ENCODE measurements around the gene NBPF4.

The NBPF4 gene

DNA sequence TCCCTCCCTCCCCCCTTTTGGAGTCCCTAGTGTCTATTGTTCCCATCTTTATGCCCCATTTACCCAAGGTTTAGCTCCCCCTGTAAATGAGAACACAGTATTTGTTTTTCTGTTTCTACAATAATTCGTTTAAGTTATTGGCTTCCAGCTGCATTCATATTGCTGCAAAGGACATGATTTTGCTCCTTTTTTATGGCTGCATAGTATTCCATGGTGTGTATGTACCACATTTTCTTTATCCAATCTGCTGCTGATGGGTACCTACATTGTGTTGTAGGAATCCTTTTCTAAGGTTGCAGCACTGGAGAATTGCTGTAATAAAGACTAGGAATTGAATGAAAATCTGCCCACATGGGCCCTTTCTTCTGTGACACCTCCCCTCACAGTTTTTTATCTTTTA lies 50.5 kb downstream of the NBPF4 start:
- TF ChIP-seq POLR2AphosphoS5 (IDR thresholded peaks at IDR 0.05; ENCODE audit: low read depth, low read length) (no peak), FOXP2 (optimal IDR thresholded peaks at IDR 0.05; ENCODE audit: borderline replicate concordance, extremely low read depth, extremely low read length, insufficient read depth) (no peak)

DNA sequence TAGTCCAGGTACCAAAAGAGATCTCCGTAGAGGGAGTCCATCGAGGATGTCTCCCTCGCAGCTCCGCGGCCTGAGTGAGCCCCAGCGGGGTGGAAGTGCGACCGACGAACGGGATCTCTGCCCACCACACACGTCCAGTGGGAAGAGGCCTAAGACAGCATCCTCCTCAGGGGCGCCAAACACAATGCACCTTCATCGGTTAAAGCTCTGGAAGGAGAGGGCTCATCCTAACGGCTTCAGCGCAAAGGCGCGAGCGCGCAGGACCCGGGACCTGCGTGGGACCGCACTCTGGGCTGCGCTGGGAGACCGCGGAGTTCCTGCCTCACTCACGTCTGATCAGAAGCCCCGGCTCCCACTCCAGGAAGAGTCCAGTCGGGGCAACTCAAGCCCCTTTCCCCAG lies 51.3 kb downstream of the NBPF4 start:
- no peak for TF ChIP-seq POLR2AphosphoS5 (IDR thresholded peaks at IDR 0.05; ENCODE audit: low read depth, low read length)
- TF ChIP-seq FOXP2 (optimal IDR thresholded peaks at IDR 0.05; ENCODE audit: borderline replicate concordance, extremely low read depth, extremely low read length, insufficient read depth), result no peak
- no peak for TF ChIP-seq TAF1 (IDR thresholded peaks at IDR 0.05; ENCODE audit: borderline replicate concordance, insufficient read depth, low read length)
- TF ChIP-seq, protein P1, sequence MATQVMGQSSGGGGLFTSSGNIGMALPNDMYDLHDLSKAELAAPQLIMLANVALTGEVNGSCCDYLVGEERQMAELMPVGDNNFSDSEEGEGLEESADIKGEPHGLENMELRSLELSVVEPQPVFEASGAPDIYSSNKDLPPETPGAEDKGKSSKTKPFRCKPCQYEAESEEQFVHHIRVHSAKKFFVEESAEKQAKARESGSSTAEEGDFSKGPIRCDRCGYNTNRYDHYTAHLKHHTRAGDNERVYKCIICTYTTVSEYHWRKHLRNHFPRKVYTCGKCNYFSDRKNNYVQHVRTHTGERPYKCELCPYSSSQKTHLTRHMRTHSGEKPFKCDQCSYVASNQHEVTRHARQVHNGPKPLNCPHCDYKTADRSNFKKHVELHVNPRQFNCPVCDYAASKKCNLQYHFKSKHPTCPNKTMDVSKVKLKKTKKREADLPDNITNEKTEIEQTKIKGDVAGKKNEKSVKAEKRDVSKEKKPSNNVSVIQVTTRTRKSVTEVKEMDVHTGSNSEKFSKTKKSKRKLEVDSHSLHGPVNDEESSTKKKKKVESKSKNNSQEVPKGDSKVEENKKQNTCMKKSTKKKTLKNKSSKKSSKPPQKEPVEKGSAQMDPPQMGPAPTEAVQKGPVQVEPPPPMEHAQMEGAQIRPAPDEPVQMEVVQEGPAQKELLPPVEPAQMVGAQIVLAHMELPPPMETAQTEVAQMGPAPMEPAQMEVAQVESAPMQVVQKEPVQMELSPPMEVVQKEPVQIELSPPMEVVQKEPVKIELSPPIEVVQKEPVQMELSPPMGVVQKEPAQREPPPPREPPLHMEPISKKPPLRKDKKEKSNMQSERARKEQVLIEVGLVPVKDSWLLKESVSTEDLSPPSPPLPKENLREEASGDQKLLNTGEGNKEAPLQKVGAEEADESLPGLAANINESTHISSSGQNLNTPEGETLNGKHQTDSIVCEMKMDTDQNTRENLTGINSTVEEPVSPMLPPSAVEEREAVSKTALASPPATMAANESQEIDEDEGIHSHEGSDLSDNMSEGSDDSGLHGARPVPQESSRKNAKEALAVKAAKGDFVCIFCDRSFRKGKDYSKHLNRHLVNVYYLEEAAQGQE (IDR thresholded peaks at IDR 0.05; ENCODE audit: insufficient read depth in 1 of 2, low read depth in 2 of 2, low read length in 2 of 2), result no peak
- TF ChIP-seq SIN3A (IDR thresholded peaks at IDR 0.05; ENCODE audit: borderline replicate concordance, insufficient read depth, low read length), result no peak

- TF ChIP-seq POLR2AphosphoS5 (IDR thresholded peaks at IDR 0.05; ENCODE audit: low read depth, low read length) (no peak), FOXP2 (optimal IDR thresholded peaks at IDR 0.05; ENCODE audit: borderline replicate concordance, extremely low read depth, extremely low read length, insufficient read depth) (no peak), TAF1 (IDR thresholded peaks at IDR 0.05; ENCODE audit: borderline replicate concordance, insufficient read depth, low read length) (no peak), SIN3A (IDR thresholded peaks at IDR 0.05; ENCODE audit: borderline replicate concordance, insufficient read depth, low read length) (no peak)
- TF ChIP-seq, protein P1 (IDR thresholded peaks at IDR 0.05; ENCODE audit: insufficient read depth in 1 of 2, low read depth in 2 of 2, low read length in 2 of 2), result no peak
Observed at GRCh38 chr1:108190686-108191416, 53.0 kb downstream of the NBPF4 start.

DNA sequence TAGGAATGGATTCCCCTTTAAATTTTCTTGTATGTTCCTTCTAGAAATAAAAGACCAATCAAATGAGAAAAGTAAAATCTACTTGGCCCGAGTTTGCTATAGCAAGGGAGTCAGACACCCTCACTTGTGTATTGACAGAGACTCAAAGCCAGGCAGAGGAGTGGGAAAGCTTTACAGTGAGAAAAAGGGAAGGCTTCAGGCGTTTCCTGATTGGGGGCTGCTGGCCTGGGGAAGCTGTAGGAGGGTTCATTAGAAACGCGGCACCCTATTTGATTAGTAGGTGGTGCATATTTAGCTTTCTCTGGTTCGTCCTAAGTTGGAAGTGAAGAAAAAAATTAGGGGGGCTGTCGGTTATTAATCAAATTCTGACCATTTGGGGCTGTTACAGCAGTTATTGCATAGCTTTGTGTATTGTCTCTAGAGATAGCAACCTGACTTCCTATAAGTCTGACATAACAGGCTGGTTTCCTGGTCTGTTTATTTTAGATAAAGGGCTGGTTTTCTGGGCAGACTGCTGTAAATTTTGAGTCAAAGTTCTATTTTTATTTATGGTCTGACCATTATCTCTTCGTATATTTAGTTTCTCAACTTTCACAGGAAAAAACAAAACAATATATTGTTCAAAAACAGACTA lies 53.8 kb downstream of the NBPF4 start:
- TF ChIP-seq FOXP2 (optimal IDR thresholded peaks at IDR 0.05; ENCODE audit: borderline replicate concordance, extremely low read depth, extremely low read length, insufficient read depth) (no peak), POLR2AphosphoS5 (IDR thresholded peaks at IDR 0.05; ENCODE audit: low read depth, low read length) (no peak), TAF1 (IDR thresholded peaks at IDR 0.05; ENCODE audit: borderline replicate concordance, insufficient read depth, low read length) (no peak), SIN3A (IDR thresholded peaks at IDR 0.05; ENCODE audit: borderline replicate concordance, insufficient read depth, low read length) (no peak)
- TF ChIP-seq, protein P1 (IDR thresholded peaks at IDR 0.05; ENCODE audit: insufficient read depth in 1 of 2, low read depth in 2 of 2, low read length in 2 of 2), result no peak

- no peak for TF ChIP-seq SIN3A (IDR thresholded peaks at IDR 0.05; ENCODE audit: borderline replicate concordance, insufficient read depth, low read length)
- TF ChIP-seq, protein P1 (IDR thresholded peaks at IDR 0.05; ENCODE audit: insufficient read depth in 1 of 2, low read depth in 2 of 2, low read length in 2 of 2), result no peak
- TF ChIP-seq TAF1 (IDR thresholded peaks at IDR 0.05; ENCODE audit: borderline replicate concordance, insufficient read depth, low read length), result no peak
Observed at GRCh38 chr1:108188801-108189200, 55.1 kb downstream of the NBPF4 start.
